Measurements from ENCODE around the gene UBE2E1. TPM values are rescaled to one million over a fixed set of nuclear protein-coding genes. Genes with fewer than 3 reads are reported as not detected.

The UBE2E1 gene
- total and polyA plus RNA-seq, 2 experiments from 2014 or later, result 39.9 to 120 TPM

DNA sequence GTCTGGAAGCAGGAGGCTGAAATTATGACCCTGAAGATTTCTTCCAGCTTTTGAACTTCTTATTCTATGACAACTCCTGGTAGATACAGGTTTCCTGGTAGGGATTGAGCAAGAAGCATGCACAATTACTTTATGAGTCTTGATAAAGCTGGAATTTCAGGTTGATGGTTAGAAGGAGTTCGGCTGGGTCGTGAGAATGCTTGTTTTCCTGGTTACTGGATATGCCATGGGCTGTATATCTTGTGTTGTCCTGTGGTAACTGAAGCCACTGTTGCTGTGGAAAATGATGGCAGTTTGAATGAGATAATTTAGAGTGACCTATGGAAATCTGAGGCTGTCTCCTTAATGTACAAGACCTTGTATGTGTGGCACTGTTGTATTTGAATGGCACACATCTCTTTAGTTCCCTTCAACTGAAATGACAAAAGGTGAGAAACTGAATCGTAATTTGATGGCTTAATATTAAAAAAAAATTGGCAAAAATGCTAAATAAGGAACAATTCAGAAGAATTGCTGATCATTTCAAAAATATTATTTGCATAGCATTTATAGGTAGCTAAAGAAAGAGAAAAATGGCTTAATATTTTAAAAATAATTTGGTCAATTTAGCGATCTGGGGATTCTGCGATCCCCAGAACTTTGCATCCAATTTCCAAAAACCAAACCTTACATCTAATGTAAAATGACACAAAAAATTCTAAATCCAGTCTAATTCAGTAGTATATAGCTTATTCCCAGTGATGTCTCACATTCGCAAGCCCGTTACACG lies 1.1 kb upstream of the UBE2E1 start (continued):
- TF ChIP-seq, protein P1, sequence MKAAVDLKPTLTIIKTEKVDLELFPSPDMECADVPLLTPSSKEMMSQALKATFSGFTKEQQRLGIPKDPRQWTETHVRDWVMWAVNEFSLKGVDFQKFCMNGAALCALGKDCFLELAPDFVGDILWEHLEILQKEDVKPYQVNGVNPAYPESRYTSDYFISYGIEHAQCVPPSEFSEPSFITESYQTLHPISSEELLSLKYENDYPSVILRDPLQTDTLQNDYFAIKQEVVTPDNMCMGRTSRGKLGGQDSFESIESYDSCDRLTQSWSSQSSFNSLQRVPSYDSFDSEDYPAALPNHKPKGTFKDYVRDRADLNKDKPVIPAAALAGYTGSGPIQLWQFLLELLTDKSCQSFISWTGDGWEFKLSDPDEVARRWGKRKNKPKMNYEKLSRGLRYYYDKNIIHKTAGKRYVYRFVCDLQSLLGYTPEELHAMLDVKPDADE (IDR thresholded peaks at IDR 0.05), result no peak

DNA sequence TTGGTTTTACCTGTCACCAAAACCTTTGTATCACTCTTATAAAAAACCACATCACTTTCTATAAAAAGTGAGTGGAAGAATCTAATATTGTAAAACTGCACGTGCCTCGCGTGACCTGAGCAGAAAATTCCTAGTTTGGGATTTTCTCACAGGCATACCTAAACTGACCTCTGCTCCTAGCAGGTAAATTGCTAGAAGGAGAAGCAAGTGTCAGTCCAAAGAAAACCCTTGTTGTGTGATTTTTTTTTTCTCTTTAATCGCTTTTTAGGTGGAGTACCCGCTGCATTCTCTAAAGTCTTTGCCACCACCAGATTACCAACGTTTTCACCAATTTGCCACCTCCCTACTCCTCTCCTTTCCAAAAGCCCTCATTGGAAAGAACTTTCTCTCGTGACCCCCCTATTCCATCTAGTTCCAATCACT lies 534 bp upstream of the UBE2E1 start:
- Mint-ChIP-seq H3K9me3 (0 out of 3 replicates have a peak, but pooled peaks cover 2% of the 10 kb centered on the region), H3K27ac (peak overlapping the region; percentile 86)
- peak overlapping the region; percentile 65; the same call in 1 of the 2 replicates for H3K27ac ChIP-seq (ENCODE audit: low read depth)
- TF ChIP-seq, protein P2, sequence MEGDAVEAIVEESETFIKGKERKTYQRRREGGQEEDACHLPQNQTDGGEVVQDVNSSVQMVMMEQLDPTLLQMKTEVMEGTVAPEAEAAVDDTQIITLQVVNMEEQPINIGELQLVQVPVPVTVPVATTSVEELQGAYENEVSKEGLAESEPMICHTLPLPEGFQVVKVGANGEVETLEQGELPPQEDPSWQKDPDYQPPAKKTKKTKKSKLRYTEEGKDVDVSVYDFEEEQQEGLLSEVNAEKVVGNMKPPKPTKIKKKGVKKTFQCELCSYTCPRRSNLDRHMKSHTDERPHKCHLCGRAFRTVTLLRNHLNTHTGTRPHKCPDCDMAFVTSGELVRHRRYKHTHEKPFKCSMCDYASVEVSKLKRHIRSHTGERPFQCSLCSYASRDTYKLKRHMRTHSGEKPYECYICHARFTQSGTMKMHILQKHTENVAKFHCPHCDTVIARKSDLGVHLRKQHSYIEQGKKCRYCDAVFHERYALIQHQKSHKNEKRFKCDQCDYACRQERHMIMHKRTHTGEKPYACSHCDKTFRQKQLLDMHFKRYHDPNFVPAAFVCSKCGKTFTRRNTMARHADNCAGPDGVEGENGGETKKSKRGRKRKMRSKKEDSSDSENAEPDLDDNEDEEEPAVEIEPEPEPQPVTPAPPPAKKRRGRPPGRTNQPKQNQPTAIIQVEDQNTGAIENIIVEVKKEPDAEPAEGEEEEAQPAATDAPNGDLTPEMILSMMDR (conservative IDR thresholded peaks at IDR 0.05; ENCODE audit: low read depth in 2 of 2), result no peak
- no peak for TF ChIP-seq JUNB (IDR thresholded peaks at IDR 0.05; ENCODE audit: unreplicated experiment)
- no peak for TF ChIP-seq STAT1 (IDR thresholded peaks at IDR 0.05; ENCODE audit: unreplicated experiment)
- TF ChIP-seq CREB1 (CRISPR knock-in tag; IDR thresholded peaks at IDR 0.05; ENCODE audit: low read depth), result no peak
- TF ChIP-seq NANOG (IDR thresholded peaks at IDR 0.05; ENCODE audit: borderline replicate concordance), result no peak
- no peak for TF ChIP-seq ZNF331 (CRISPR knock-in tag; IDR thresholded peaks at IDR 0.05; ENCODE audit: low read depth)
- no peak for TF ChIP-seq POLR2AphosphoS5 (IDR thresholded peaks at IDR 0.05; ENCODE audit: low read depth)
- no peak for TF ChIP-seq ZNF114 (CRISPR knock-in tag; IDR thresholded peaks at IDR 0.05)
- TF ChIP-seq, protein P3, sequence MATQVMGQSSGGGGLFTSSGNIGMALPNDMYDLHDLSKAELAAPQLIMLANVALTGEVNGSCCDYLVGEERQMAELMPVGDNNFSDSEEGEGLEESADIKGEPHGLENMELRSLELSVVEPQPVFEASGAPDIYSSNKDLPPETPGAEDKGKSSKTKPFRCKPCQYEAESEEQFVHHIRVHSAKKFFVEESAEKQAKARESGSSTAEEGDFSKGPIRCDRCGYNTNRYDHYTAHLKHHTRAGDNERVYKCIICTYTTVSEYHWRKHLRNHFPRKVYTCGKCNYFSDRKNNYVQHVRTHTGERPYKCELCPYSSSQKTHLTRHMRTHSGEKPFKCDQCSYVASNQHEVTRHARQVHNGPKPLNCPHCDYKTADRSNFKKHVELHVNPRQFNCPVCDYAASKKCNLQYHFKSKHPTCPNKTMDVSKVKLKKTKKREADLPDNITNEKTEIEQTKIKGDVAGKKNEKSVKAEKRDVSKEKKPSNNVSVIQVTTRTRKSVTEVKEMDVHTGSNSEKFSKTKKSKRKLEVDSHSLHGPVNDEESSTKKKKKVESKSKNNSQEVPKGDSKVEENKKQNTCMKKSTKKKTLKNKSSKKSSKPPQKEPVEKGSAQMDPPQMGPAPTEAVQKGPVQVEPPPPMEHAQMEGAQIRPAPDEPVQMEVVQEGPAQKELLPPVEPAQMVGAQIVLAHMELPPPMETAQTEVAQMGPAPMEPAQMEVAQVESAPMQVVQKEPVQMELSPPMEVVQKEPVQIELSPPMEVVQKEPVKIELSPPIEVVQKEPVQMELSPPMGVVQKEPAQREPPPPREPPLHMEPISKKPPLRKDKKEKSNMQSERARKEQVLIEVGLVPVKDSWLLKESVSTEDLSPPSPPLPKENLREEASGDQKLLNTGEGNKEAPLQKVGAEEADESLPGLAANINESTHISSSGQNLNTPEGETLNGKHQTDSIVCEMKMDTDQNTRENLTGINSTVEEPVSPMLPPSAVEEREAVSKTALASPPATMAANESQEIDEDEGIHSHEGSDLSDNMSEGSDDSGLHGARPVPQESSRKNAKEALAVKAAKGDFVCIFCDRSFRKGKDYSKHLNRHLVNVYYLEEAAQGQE (IDR thresholded peaks at IDR 0.05; ENCODE audit: unreplicated experiment), result no peak
- TF ChIP-seq EZH2phosphoT487 (IDR thresholded peaks at IDR 0.05; ENCODE audit: unreplicated experiment), result no peak
- TF ChIP-seq, protein P4, sequence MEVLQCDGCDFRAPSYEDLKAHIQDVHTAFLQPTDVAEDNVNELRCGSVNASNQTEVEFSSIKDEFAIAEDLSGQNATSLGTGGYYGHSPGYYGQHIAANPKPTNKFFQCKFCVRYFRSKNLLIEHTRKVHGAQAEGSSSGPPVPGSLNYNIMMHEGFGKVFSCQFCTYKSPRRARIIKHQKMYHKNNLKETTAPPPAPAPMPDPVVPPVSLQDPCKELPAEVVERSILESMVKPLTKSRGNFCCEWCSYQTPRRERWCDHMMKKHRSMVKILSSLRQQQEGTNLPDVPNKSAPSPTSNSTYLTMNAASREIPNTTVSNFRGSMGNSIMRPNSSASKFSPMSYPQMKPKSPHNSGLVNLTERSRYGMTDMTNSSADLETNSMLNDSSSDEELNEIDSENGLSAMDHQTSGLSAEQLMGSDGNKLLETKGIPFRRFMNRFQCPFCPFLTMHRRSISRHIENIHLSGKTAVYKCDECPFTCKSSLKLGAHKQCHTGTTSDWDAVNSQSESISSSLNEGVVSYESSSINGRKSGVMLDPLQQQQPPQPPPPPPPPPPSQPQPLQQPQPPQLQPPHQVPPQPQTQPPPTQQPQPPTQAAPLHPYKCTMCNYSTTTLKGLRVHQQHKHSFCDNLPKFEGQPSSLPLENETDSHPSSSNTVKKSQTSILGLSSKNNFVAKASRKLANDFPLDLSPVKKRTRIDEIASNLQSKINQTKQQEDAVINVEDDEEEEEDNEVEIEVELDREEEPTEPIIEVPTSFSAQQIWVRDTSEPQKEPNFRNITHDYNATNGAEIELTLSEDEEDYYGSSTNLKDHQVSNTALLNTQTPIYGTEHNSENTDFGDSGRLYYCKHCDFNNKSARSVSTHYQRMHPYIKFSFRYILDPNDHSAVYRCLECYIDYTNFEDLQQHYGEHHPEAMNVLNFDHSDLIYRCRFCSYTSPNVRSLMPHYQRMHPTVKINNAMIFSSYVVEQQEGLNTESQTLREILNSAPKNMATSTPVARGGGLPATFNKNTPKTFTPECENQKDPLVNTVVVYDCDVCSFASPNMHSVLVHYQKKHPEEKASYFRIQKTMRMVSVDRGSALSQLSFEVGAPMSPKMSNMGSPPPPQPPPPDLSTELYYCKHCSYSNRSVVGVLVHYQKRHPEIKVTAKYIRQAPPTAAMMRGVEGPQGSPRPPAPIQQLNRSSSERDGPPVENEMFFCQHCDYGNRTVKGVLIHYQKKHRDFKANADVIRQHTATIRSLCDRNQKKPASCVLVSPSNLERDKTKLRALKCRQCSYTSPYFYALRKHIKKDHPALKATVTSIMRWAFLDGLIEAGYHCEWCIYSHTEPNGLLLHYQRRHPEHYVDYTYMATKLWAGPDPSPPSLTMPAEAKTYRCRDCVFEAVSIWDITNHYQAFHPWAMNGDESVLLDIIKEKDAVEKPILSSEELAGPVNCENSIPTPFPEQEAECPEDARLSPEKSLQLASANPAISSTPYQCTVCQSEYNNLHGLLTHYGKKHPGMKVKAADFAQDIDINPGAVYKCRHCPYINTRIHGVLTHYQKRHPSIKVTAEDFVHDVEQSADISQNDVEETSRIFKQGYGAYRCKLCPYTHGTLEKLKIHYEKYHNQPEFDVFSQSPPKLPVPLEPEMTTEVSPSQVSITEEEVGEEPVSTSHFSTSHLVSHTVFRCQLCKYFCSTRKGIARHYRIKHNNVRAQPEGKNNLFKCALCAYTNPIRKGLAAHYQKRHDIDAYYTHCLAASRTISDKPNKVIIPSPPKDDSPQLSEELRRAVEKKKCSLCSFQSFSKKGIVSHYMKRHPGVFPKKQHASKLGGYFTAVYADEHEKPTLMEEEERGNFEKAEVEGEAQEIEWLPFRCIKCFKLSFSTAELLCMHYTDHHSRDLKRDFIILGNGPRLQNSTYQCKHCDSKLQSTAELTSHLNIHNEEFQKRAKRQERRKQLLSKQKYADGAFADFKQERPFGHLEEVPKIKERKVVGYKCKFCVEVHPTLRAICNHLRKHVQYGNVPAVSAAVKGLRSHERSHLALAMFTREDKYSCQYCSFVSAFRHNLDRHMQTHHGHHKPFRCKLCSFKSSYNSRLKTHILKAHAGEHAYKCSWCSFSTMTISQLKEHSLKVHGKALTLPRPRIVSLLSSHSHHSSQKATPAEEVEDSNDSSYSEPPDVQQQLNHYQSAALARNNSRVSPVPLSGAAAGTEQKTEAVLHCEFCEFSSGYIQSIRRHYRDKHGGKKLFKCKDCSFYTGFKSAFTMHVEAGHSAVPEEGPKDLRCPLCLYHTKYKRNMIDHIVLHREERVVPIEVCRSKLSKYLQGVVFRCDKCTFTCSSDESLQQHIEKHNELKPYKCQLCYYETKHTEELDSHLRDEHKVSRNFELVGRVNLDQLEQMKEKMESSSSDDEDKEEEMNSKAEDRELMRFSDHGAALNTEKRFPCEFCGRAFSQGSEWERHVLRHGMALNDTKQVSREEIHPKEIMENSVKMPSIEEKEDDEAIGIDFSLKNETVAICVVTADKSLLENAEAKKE (CRISPR knock-in tag; IDR thresholded peaks at IDR 0.05), result no peak

More for the DNA sequence above, 534 bp upstream of the UBE2E1 start:
- Mint-ChIP-seq H3K27me3 (ENCODE audit: insufficient read depth, low read depth, poor library complexity) (peaks cover 10% of the 10 kb centered on the region), H3K4me1 (peaks cover 54% of the 10 kb centered on the region), H3K36me3 (ENCODE audit: low read depth) (peaks cover 31% of the 10 kb centered on the region), H3K4me3 (peak overlapping the region; percentile 86)
- peak overlapping the region; percentile 80; the same call in 1 of the 2 replicates for H2AFZ ChIP-seq
- peak overlapping the region; percentile 91 for H3K4me2 ChIP-seq
- H3K79me2 ChIP-seq (replicated peaks; ENCODE audit: insufficient read depth), result peaks cover 31% of the 10 kb centered on the region
- H3K9me2 ChIP-seq (ENCODE audit: insufficient read depth), result no peaks in the 10 kb centered on the region
- H3K4me1 ChIP-seq (ENCODE audit: insufficient read depth), result peaks cover 47% of the 10 kb centered on the region
- peak overlapping the region; percentile 88 for H3K4me3 ChIP-seq
- ATAC-seq (no peak), DNase-seq (ENCODE audit: low spot score) (no peak)
- no peaks in the 10 kb centered on the region; the same call in 1 of the 2 replicates for H3F3A ChIP-seq (replicated peaks; ENCODE audit: low read depth)
- H4K20me1 ChIP-seq (replicated peaks; ENCODE audit: insufficient read depth), result peaks cover 10% of the 10 kb centered on the region
- H3K27me3 ChIP-seq (ENCODE audit: insufficient read depth), result no peaks in the 10 kb centered on the region; the same call in 1 of the 2 replicates
- H3K36me3 ChIP-seq (ENCODE audit: insufficient read depth), result 0 out of 2 replicates have a peak, but pooled peaks cover 3% of the 10 kb centered on the region

Data from GM23338 (cell line).